Activated effector memory CD4-positive, alpha-beta T cell treated with Interleukin-2 at 50 U/mL for 16 hours (primary cell): ENCODE results near the gene CUL1.

Experiments used
- DNase-seq: peaks from one replicate; pipeline ENCODE4 v3.0.0-alpha.2; 2020

Gene CUL1

DNA sequence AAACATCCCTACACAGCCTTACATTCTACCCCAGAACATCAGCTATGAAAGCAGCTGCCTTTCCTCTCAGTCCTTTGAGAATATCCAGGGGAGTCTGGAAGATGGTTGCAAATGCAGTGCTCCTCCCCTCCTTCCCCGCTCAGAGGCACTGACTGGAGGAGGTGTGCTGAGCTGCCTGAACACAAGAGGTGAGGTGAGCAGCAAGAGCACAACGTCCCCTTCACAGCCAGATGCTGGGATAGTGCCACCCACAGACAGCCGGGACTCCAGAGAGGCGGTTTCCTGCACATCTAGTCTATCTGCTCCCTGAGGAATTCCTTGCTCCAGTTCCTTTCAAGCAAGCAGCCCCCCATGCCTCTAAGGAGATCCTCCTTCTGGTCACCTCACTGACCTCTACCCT, 111.2 kb downstream of the CUL1 start:
- no peak for DNase-seq

DNA sequence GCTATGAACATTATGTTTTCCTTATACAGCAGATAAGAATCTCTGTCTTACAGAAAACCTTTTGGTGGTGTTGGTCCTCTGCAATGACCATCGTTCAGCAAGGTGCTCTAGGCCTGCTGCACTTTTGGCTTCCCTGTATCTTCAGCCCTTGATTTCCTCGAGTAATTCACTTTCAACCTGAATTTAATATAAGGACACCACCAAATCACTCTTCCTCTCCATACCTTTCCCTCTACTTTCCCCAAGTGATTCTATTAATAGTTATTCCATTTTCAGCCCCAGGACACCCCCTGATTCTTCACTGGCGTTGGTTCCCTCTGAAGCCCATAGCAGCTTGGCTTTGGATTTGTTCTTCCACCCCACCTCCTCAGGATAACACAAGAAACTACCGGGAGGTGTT, 113.2 kb downstream of the CUL1 start:
- DNase-seq: no peak

DNA sequence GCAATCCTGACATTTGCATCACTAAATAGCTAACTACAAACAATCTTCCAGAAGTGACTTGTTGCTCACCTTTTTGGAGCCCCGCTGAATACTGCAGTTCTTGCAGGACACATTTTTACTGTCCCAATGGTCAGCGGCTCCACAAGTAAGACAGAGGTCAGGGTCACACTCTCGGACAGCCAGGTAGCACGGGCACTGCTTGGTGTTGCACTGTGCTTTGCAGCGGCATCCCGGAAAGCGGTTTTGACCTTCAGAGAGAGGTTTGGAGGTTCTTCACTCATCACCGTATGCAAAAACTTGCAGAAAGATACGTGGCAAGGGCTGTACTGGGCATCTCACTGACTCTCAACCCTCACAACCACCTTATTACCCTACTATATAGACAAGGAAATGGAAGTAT, 115.2 kb downstream of the CUL1 start:
- DNase-seq: no peak

DNA sequence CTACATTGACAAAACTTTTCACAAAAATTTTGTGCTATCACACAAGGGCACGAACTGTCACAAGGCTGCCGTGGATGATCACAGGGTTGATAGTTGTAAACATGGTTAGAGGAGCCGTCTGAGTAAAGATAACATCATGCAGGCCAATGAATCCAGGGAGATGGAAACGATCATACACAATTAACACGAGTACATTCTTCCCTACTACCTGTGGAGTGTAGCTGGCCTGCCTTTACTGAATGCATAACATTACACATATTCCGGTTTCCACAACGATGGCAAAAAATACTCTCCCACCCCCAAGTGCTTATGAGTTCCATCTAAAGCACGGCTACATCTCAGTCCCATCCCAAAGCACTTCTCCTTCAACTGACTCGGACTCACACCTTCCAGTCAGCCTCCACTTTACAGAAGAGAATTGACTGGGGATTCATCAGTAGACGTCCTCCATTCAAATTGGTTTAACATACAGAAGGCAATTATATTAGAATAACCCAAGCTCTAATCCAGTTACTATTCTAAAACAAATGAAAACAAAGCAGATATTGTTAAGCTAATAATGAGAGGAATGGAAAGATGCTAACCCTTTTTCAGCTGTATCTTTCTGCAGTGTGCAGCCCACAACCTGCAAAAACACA, 116.3 kb downstream of the CUL1 start:
- no peak for DNase-seq

DNA sequence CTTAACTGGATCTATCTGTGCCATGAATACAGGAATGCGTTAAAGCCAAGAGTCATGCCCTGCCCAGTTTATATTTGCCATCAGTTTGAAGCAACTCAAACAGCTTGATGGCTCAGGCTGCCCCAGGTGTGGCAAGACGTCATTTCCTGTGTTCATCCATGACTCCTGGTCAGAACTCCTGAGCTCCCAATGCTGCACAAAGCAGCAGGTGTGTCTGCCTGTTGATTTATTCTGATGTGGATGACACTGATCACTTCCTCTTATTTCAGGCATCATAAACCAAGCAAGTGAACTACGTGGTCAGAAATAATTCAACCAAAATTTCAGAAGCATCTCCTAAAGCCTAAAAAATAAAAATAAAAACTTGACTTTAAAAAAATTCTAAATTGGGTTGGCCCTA, 116.9 kb downstream of the CUL1 start:
- DNase-seq: no peak

- DNase-seq: no peak
Measured at GRCh38 chr7:148819697-148820360, 121.1 kb downstream of the CUL1 start.

DNA sequence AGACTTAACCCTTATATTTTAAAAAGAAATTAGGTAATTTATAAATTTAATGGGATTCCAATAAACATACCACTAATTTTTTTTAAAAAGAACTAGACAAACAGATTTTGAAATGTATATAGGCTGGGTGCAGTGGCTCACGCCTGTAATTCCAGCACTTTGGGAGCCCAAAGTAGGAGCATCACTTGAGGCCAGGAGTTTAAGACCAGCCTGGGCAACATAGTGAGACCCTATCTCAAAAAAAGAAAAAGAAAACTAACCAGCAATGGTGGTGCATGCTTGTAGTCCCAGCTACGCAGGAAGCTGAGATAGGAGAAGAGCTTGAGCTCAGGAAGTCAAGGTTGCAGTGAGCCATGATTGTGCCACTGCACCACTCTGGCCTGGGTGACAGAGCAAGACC, 122.7 kb downstream of the CUL1 start:
- DNase-seq: no peak

DNA sequence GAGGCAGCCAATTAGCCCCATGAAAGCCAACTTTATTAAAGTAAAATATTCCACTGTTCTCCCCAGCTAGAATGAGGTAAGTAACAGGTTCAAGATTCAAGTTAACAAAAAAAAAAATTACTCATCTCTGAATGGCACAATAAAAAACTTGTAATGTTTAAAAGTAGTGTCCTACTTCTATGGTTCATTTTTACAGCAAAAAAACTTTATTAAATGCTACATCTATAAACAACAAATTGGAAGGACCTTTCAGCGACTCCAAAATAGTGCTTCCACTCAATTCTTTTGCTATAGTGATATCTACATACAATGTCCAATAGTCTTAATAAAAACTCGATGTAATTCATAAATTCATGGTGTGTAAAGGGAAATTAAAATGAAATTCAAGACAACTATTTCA, 126.2 kb downstream of the CUL1 start:
- no peak for DNase-seq

DNA sequence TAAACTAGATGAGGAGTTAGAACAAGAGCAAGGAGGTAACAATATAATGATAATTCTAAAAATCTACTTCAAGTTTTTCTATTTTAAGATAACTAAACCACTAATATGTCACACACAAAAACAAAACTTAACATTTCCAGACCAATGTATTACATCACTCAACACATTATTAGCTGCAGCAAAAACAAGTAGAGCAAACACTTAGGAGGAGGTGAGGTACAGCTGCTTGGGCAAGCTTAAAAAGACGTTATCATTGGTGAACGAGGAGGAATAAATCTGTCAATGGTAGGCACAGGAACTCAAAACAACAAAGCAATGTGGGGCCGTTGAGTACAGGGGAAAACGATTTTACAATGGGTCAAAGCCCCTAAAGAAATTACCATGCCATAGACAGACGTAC, 126.6 kb downstream of the CUL1 start:
- no peak for DNase-seq

DNA sequence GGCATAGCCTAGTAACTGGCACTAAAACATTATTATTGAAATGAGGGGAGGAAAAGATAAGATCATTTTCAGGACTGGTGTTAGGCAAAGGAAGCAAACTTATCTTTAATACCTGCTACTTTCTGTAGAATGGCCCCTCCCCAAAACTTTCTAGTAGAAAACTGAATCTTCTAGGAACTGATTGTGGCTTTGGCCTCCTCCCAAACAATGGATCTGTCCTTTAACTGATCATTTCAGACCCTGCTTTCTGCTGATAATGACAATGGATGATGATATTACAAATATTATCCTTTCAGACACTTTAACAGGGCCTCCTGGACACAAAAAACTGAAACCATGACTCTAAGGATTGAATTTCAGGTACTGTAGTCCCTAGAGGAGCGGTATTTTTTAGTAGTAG, 130.3 kb downstream of the CUL1 start:
- DNase-seq: no peak

DNA sequence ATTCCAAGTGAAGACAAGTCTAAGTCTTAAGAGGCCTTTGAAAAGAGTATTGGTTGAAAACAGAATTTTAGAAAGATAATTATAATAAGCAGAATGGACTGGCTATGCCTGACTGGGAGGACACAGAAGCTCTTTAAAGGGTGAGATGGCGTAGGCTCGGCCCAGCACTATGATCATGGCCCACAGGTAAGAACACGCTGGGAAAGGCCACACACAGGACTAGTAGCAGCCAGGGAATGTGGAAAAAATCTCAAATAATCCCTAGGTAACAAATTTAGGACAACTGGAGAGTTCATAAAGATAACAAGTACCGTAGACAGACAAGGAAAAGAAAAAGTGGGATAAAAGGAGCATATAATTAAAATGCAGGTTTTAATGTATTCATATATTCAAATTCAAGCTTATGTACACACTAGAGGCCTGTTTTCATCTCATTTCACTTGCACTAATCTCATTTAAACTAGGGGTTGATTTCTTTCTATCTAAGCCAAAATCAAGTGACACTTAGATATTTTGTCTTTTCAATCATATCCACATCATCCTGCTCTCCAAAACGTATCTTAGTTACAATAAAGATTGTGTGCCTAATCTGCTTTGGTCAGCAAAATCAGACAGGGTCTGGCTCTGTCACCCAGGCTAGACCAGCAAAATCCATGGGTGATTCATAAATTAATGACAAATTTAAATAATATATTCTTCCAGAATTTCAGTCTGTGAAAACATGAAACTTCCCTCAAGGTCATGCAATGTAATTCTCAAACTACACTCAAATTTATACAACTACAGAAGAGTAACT, 132.4 kb downstream of the CUL1 start:
- no peak for DNase-seq

DNA sequence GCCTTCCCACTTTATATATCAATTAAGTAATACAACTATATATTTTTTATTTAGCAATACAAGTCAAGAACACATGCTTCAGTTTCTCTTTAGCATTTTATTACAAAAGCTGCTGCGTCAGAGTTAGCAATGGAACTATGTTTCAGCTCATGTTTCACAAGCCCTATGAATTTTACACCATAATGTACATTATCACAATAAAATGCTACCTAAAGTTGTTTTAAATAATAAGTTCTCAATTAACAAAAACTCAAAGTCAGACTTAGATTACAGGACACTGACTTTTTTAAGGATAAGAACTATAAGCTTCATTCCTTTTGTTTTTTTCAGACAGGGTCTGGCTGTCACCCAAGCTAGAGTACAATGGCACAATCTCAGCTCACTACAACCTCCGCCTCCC, 133.1 kb downstream of the CUL1 start:
- no peak for DNase-seq

DNA sequence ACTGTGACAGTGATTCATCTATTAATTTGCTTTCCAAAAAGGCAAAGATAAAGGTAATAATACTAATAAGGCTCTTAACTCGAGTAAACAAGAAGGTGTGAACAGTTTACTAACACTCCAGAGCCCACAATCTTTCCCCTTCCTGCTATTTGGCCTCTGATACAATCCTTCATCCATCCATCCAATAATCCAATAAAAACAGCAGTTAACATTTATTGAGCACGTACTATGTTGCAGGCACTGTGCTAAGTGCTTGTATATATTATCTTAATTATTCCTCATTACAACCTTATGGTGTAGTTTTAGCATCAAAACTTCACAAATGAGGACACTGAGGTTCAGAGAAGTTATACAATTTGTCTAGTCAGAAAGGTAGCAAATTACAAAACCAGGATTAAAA, 135.9 kb downstream of the CUL1 start:
- no peak for DNase-seq

GRCh38 chr7:148835854-148836253, 137.2 kb downstream of the CUL1 start:
- no peak for DNase-seq

- DNase-seq: no peak
Measured at GRCh38 chr7:148838905-148839304, 140.2 kb downstream of the CUL1 start.

- DNase-seq: no peak
Measured at GRCh38 chr7:148847815-148848734, 149.4 kb downstream of the CUL1 start.

DNA sequence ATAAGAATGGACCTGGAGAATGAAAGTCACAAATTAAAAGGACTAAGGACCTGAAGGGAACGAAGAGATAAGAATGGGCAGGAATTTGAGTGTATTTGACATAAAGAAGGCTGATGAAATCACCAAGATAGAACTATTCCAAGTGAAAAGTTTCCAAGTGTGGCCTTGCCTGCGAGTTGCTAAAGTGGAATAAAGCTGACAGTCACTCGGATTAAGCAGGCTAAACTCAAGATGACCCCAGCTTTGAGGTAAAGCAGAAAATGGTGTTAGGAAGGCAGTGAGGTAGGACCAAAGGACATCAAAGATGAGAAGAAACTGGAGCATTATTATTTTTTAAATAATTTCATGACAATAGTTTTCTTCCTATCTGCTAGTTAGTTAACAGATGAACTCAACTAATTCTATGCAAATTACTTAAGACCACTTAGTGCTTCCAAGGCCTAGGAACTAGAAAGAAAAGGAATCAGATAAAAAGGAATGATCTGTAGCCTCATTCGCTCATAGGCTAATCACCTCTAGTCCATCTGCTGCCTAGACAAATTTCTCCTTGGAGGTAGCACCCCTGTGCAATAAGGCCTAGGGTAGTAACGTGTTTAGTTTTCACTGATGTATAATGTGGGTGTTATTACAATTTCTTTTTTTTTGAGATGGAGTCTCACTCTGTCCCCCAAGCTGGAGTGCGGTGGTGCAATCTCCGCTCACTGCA, 150.8 kb downstream of the CUL1 start:
- DNase-seq: no peak

- no peak for DNase-seq
Measured at GRCh38 chr7:148850564-148850963, 151.9 kb downstream of the CUL1 start.
